PC-9 (cell line): ENCODE results near the gene TSGA10. TPM values are rescaled to one million over a fixed set of nuclear protein-coding genes. Genes with fewer than 3 reads are reported as not detected.
A peak's percentile ranks its signal among the peaks of the same experiment; 100 is the strongest.

Source experiments
- BruUV-seq: library from RNA; stranded (reverse); fragments of 400-500 nt; replicated peaks from 2 replicates; lab custom pipeline; 2021; lab: Mats Ljungman, UMichigan
- CTCF ChIA-PET: fragments of 300-600 bp; sonication (Branson Sonifier 250); formaldehyde crosslinking; loops from one replicate; lab custom pipeline; 2022; ENCODE audit warnings: antibody characterized with exemption; lab: Charles Lee
- POLR2A ChIA-PET: fragments of 300-600 bp; sonication (Branson Sonifier 250); formaldehyde crosslinking; loops from one replicate; lab custom pipeline; 2022; ENCODE audit warnings: antibody characterized with exemption; ENCODE audit not compliant: unreplicated experiment; lab: Charles Lee
- DNase-seq, 2 experiments: peaks; one replicate each; pipeline versions ENCODE4 v3.0.0 to v3.0.0-alpha.2; 2015 to 2022; ENCODE audit warnings: mixed read lengths in 1 of 2
- H2AFZ ChIP-seq: fragments of 200-600 bp; sonication (generic); 2 replicates; pipeline ENCODE4 v1.8.1; 2017; ENCODE audit warnings: antibody characterized with exemption
- H3F3A ChIP-seq: fragments of 200-600 bp; sonication (generic); 2 replicates; pipeline ENCODE4 v1.8.1; 2017; ENCODE audit warnings: antibody characterized with exemption, mild to moderate bottlenecking, low read depth; ENCODE audit not compliant: insufficient read depth
- H3K27ac ChIP-seq: fragments of 200-600 bp; sonication (generic); 2 replicates; pipeline ENCODE4 v1.6.1; 2016; ENCODE audit warnings: mixed run types
- H3K27me3 ChIP-seq: fragments of 200-600 bp; sonication (generic); 2 replicates; pipeline ENCODE4 v1.6.1; 2016; ENCODE audit warnings: low read depth, mixed run types; ENCODE audit not compliant: insufficient read depth
- H3K36me3 ChIP-seq: fragments of 200-600 bp; sonication (generic); 2 replicates; pipeline ENCODE4 v1.6.1; 2016; ENCODE audit warnings: low read depth, mixed run types
- H3K4me1 ChIP-seq: fragments of 200-600 bp; sonication (generic); replicated peaks from 2 replicates; pipeline ENCODE4 v1.6.1; 2016; ENCODE audit warnings: mixed run types; ENCODE audit not compliant: insufficient read depth
- H3K4me2 ChIP-seq: fragments of 200-600 bp; sonication (generic); 2 replicates; pipeline ENCODE4 v1.6.1; 2017; ENCODE audit warnings: mixed run types
- H3K4me3 ChIP-seq: fragments of 200-600 bp; sonication (generic); 2 replicates; pipeline ENCODE4 v1.6.1; 2016; ENCODE audit warnings: mixed run types
- H3K79me2 ChIP-seq: fragments of 200-600 bp; sonication (generic); 2 replicates; pipeline ENCODE4 v1.6.1; 2017; ENCODE audit warnings: low read depth, mixed run types
- H3K9me2 ChIP-seq: fragments of 200-600 bp; sonication (generic); 2 replicates; pipeline ENCODE4 v1.8.1; 2017; ENCODE audit warnings: mild to moderate bottlenecking; ENCODE audit not compliant: insufficient read depth
- H3K9me3 ChIP-seq: fragments of 200-600 bp; sonication (generic); 2 replicates; pipeline ENCODE4 v1.8.1; 2016; ENCODE audit warnings: low read depth; ENCODE audit not compliant: insufficient read depth
- H4K20me1 ChIP-seq: fragments of 200-600 bp; sonication (generic); 2 replicates; pipeline ENCODE4 v1.8.1; 2017; ENCODE audit not compliant: insufficient read depth
- CTCF ChIP-seq: fragments of 200-600 bp; sonication (generic); conservative IDR thresholded peaks from 2 replicates; pipeline ENCODE4 v1.6.1; 2017; ENCODE audit warnings: mixed run types, antibody characterized with exemption, mild to moderate bottlenecking, moderate library complexity
- EZH2 ChIP-seq: fragments of 200-600 bp; sonication (generic); IDR thresholded peaks from 2 replicates; pipeline ENCODE4 v1.8.0; 2017; ENCODE audit warnings: antibody characterized with exemption, low read depth
- intact Hi-C: fragments of 100-400 bp; cut with micrococcal nuclease; formaldehyde crosslinking; loops from one replicate; pipeline ENCODE4 v1.10.0; 2022; ENCODE audit not compliant: unreplicated experiment
- total RNA-seq: library from RNA; stranded (reverse); gene quantifications from 2 replicates; pipeline ENCODE4 v1.2.3, GENCODE V29; 2021

TSGA10 gene
- total RNA-seq, 1 experiment from 2014 or later: 14.9 TPM

DNA sequence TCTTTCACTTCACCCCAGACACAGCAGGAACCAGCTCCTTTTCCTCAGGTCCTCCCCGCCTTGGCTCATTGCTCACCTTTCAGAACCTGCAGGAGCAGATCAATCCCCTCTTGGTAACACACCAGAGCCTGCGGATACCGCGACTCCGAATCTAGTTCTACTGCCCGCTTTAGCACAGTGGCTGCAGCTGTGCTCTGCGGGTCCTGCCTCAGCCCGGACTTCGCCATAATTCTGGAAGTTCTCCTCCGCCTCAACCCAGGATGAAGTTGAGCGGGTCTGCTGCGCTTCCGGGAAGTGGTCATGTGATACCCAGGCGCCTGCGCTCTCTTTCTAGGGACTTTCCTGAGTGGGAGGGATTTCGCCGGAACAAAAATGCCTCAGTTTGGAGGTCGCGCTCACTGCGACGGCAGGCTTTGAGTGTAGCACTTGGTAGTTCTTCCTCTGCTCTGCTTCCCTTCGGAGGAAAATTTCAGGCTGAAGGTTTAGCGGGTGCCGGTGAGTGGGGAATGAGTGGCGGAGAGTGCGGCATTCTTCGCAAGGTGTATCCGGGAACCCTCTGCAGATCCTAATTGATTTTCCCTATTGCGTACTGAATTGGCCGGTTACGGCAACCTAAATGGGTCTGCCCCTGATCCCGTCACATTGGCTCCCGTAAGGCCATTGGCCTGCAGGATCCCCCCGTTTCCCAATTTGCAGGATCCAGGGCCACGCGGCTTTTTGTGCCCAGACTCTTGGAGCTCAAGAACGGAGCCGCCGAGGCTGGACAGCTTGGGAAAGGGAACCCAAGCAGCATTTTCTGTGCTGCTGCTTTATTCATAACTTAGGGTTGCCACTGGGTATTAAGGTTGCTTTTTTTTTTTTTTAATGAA is 26.2 kb upstream of the TSGA10 start, which contains the start of the genes MITD1 and MRPL30:
Gene MITD1 (minus strand): TSS at position 304 of the 869 bp plus-strand sequence. CDS start 77 bp downstream, at position 227.
Gene MRPL30 (plus strand): TSS at position 430 of the 869 bp plus-strand sequence. CDS start 5,020 bp downstream, outside the sequence.
- H2AFZ ChIP-seq: peak within 1 kb of the TSS; percentile 98
- peaks cover 12% of the 10 kb centered on the region; the same call in 1 of the 2 replicates for H3F3A ChIP-seq
- H3K36me3 ChIP-seq: 0 out of 2 replicates have a peak, but pooled peaks cover 15% of the 10 kb centered on the region
- peak within 1 kb of the TSS; percentile 56 for H3K27ac ChIP-seq
- peaks cover 17% of the 10 kb centered on the region for H4K20me1 ChIP-seq
- intact Hi-C loops: loop anchor here (1.0 kb wide), 3 partner anchors 26 to 309 kb away; partner anchors contain the start of genes C2orf15 and REV1
- no peaks in the 10 kb centered on the region for H3K9me2 ChIP-seq
- CTCF ChIA-PET: interaction anchor here (2.8 kb wide), 1 partner anchor 155 kb away, joined by 12 read pairs; the partner anchor contains the start of genes EIF5B and TXNDC9
- BruUV-seq: TSS peak; percentile 73
- H3K4me2 ChIP-seq: peak within 1 kb of the TSS; percentile 87
- no peaks in the 10 kb centered on the region for H3K9me3 ChIP-seq
- peaks cover 37% of the 10 kb centered on the region for H3K4me1 ChIP-seq
- POLR2A ChIA-PET: interaction anchor here (0.6 to 1.4 kb wide), 2 partner anchors 156 to 316 kb away, joined by 3 to 12 read pairs; partner anchors contain the start of genes EIF5B and TXNDC9
- H3K79me2 ChIP-seq: peaks cover 88% of the 10 kb centered on the region
- peak; percentile 92 to 93 for DNase-seq
- peak within 1 kb of the TSS; percentile 84 for H3K4me3 ChIP-seq
- H3K27me3 ChIP-seq: no peaks in the 10 kb centered on the region
- TF ChIP-seq EZH2 (no peak), CTCF (no peak)

DNA sequence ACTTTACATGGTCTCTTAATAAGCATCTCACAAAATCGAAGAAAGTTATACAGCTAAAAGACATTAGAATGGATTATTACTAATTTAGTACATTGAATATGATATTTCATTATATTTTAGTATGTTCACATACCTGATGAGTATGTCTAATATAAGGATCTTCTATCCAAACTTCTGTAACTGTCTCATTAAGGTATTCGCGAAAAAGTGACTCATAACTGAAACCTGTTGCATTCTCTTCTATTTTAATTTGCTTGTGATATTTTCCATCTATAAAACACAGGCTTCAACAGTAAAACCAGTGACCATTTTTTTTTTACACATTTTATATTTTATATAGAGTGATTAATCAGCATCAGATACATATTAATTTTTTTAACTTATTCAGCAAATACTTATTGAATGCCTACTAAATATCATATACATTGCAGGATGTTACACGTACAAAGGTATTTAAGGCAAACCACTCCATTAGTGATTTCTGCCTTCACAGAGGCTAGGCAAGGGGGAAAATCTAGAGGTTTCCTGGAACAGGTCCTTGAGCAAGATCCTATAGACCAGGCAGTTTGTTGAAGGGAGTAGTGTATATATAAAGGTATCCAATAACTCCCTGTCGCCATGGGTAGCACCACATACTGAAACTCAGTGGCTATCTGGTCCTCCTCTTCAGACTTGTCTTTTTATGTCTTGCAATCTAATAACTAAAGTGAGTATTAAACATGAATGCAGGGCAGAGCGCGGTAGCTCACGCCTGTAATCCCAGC is 16.8 kb upstream of the TSGA10 start:
- Histone ChIP-seq H3K9me2 (no peaks in the 10 kb centered on the region), H3K27me3 (no peaks in the 10 kb centered on the region), H3K4me2 (no peak overlapping the region), H3K79me2 (0 out of 2 replicates have a peak, but pooled peaks cover 8% of the 10 kb centered on the region), H3K4me3 (no peak overlapping the region), H3K9me3 (no peaks in the 10 kb centered on the region), H4K20me1 (no peaks in the 10 kb centered on the region; the same call in 1 of the 2 replicates), H3K27ac (no peak overlapping the region), H2AFZ (no peak overlapping the region), H3F3A (no peaks in the 10 kb centered on the region), H3K4me1 (no peaks in the 10 kb centered on the region), H3K36me3 (peaks cover 22% of the 10 kb centered on the region)
- DNase-seq: no peak
- no TSS peak for BruUV-seq
- intact Hi-C loops: no loop called here
- POLR2A ChIA-PET: no interaction called here
- TF ChIP-seq CTCF (no peak), EZH2 (no peak)
- CTCF ChIA-PET: no interaction called here

DNA sequence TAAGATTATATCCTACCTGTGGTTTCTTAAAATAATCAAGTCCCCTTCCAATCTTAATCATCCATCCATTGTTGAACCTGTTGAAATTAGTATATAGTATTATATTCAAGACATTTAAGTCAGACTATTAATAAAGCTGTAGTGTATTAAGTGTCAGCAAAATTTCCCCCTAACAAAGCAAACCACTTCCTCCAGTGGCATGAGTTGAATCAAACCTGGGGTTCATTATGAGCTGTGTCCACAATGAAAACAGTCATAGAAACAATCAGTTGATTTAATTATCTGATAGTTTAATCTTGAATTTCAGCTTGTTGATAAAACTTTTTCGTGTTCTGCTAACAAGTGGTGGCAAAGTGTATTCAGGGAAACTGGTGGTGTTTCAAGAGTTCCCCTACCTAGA is 14.8 kb upstream of the TSGA10 start:
- Histone ChIP-seq H4K20me1 (no peaks in the 10 kb centered on the region; the same call in 1 of the 2 replicates), H3K27ac (no peak overlapping the region), H3K79me2 (no peaks in the 10 kb centered on the region), H3F3A (no peaks in the 10 kb centered on the region), H3K4me3 (no peak overlapping the region), H3K9me2 (no peaks in the 10 kb centered on the region), H3K4me2 (no peak overlapping the region), H3K9me3 (no peaks in the 10 kb centered on the region), H3K4me1 (no peaks in the 10 kb centered on the region), H2AFZ (no peak overlapping the region), H3K27me3 (no peaks in the 10 kb centered on the region), H3K36me3 (peaks cover 22% of the 10 kb centered on the region)
- no peak for DNase-seq
- ChIA-PET POLR2A (no interaction called here), CTCF (no interaction called here)
- intact Hi-C loops: no loop called here
- TF ChIP-seq CTCF (no peak), EZH2 (no peak)
- BruUV-seq: no TSS peak
